NCI-H2227 (cell line): ENCODE measurements around the gene MAPKBP1.

Source experiments
- DNase-seq: peaks from one replicate; lab custom pipeline; 2025; ENCODE audit not compliant: unreplicated experiment; lab: John Stamatoyannopoulos, UW

Gene MAPKBP1

GRCh38 chr15:41843571-41843970 lies 69.3 kb downstream of the MAPKBP1 start:
- DNase-seq = no peak

- DNase-seq = no peak
These were observed 70.5 kb downstream of the MAPKBP1 start for GRCh38 chr15:41844814-41845213.

GRCh38 chr15:41847206-41847605 lies 72.9 kb downstream of the MAPKBP1 start:
- DNase-seq = no peak

GRCh38 chr15:41847981-41848380 lies 73.7 kb downstream of the MAPKBP1 start:
- DNase-seq = no peak

GRCh38 chr15:41848631-41849030 lies 74.3 kb downstream of the MAPKBP1 start:
- DNase-seq = no peak

- no peak for DNase-seq
These were observed 74.9 kb downstream of the MAPKBP1 start for GRCh38 chr15:41849204-41849603.

GRCh38 chr15:41849861-41850260 lies 75.6 kb downstream of the MAPKBP1 start:
- no peak for DNase-seq

- no peak for DNase-seq
These were observed 76.3 kb downstream of the MAPKBP1 start for GRCh38 chr15:41850482-41851166.

- peak; percentile 5 for DNase-seq
These were observed 76.9 kb downstream of the MAPKBP1 start for GRCh38 chr15:41851167-41851523.

GRCh38 chr15:41851755-41852370 lies 77.6 kb downstream of the MAPKBP1 start:
- DNase-seq = no peak

GRCh38 chr15:41852736-41853590 lies 78.7 kb downstream of the MAPKBP1 start:
- peak; percentile 4 for DNase-seq

- no peak for DNase-seq
These were observed 79.5 kb downstream of the MAPKBP1 start for GRCh38 chr15:41853831-41854230.

- no peak for DNase-seq
These were observed 80.2 kb downstream of the MAPKBP1 start for GRCh38 chr15:41854443-41854842.

GRCh38 chr15:41855261-41855961 lies 81.1 kb downstream of the MAPKBP1 start:
- DNase-seq = no peak

- DNase-seq = no peak
These were observed 82.0 kb downstream of the MAPKBP1 start for GRCh38 chr15:41856262-41856661.

GRCh38 chr15:41856716-41857115 lies 82.4 kb downstream of the MAPKBP1 start:
- no peak for DNase-seq

GRCh38 chr15:41857316-41857715 lies 83.0 kb downstream of the MAPKBP1 start:
- no peak for DNase-seq

GRCh38 chr15:41858756-41859155 lies 84.5 kb downstream of the MAPKBP1 start:
- DNase-seq = no peak

GRCh38 chr15:41860049-41860828 lies 86.0 kb downstream of the MAPKBP1 start:
- no peak for DNase-seq

GRCh38 chr15:41861736-41862356 lies 87.6 kb downstream of the MAPKBP1 start:
- no peak for DNase-seq
